Measurements from ENCODE around the gene TRIM71. TPM values are rescaled to one million over a fixed set of nuclear protein-coding genes. Genes with fewer than 3 reads are reported as not detected.
A peak's percentile ranks its signal among the peaks of the same experiment; 100 is the strongest.
"Not testable (repeated sequence)": the region's sequence is repeated elsewhere in the genome, so short reads cannot be mapped to it uniquely, and the experiment has no call there.

The TRIM71 gene
- total RNA-seq, 2 donors from 2014 or later, result 154 to 169 TPM

GRCh38 chr3:32901005-32901932, 83.5 kb downstream of the TRIM71 start:
- Histone ChIP-seq H3K27me3 (ENCODE audit: control insufficient read depth, insufficient read depth, low read length, poor library complexity, severe bottlenecking) (no peaks in the 10 kb centered on the region), H3K9ac (ENCODE audit: extremely low read depth, low read length, poor library complexity, severe bottlenecking) (no peak overlapping the region), H3K4me1 (ENCODE audit: control insufficient read depth, insufficient read depth, low read length) (no peaks in the 10 kb centered on the region), H3K36me3 (ENCODE audit: control insufficient read depth, insufficient read depth, low read length) (peaks cover 31% of the 10 kb centered on the region), H3K27ac (ENCODE audit: low read depth, low read length) (no peak overlapping the region), H3K4me3 (ENCODE audit: low read length) (no peak overlapping the region), H3K9me3 (ENCODE audit: control insufficient read depth, low read length) (peaks cover 3% of the 10 kb centered on the region)
- Mint-ChIP-seq H3K9me3 (peaks cover 8% of the 10 kb centered on the region), H3K4me1 (peaks cover 15% of the 10 kb centered on the region), H3K27me3 (ENCODE audit: insufficient read depth) (no peaks in the 10 kb centered on the region), H3K4me3 (no peak overlapping the region), H3K27ac (no peak overlapping the region), H3K36me3 (ENCODE audit: low read depth) (peaks cover 30% of the 10 kb centered on the region)
- no peak for DNase-seq
- WGBS, 2 experiments (ENCODE audit: insufficient coverage in 1 of 2, insufficient read length in 1 of 2), result 97 to 100% methylated on average over 1 to 5 of the region's 7 CpGs
- no peak for TF ChIP-seq CTCF (conservative IDR thresholded peaks at IDR 0.05)

GRCh38 chr3:32902887-32903371, 85.1 kb downstream of the TRIM71 start:
- not testable (repeated sequence) for H3K4me3 ChIP-seq (ENCODE audit: low read length); H3K4me1 ChIP-seq (ENCODE audit: control insufficient read depth, insufficient read depth, low read length); H3K9me3 Mint-ChIP-seq; H3K9me3 ChIP-seq (ENCODE audit: control insufficient read depth, low read length); H3K9ac ChIP-seq (ENCODE audit: extremely low read depth, low read length, poor library complexity, severe bottlenecking); H3K27ac Mint-ChIP-seq; H3K27me3 Mint-ChIP-seq (ENCODE audit: insufficient read depth); H3K27me3 ChIP-seq (ENCODE audit: control insufficient read depth, insufficient read depth, low read length, poor library complexity, severe bottlenecking); H3K4me1 Mint-ChIP-seq; H3K27ac ChIP-seq (ENCODE audit: low read depth, low read length)
- peak; percentile 81 for TF ChIP-seq CTCF (conservative IDR thresholded peaks at IDR 0.05)
- H3K36me3 ChIP-seq (ENCODE audit: control insufficient read depth, insufficient read depth, low read length), result peaks cover 26% of the 10 kb centered on the region
- Mint-ChIP-seq H3K4me3 (peak overlapping the region; percentile 55), H3K36me3 (ENCODE audit: low read depth) (peaks cover 23% of the 10 kb centered on the region)
- WGBS, 2 experiments (ENCODE audit: insufficient coverage in 1 of 2, insufficient read length in 1 of 2), result 88 to 93% methylated on average over 8 to 31 of the region's 31 CpGs
- peak; percentile 94 for DNase-seq

GRCh38 chr3:32903953-32904352, 86.2 kb downstream of the TRIM71 start:
- H3K4me3 Mint-ChIP-seq, result no peak overlapping the region
- DNase-seq, result no peak
- H3K9me3 Mint-ChIP-seq, result peaks cover 8% of the 10 kb centered on the region
- TF ChIP-seq CTCF (conservative IDR thresholded peaks at IDR 0.05), result no peak
- Histone ChIP-seq H3K9me3 (ENCODE audit: control insufficient read depth, low read length) (peaks cover 3% of the 10 kb centered on the region), H3K4me3 (ENCODE audit: low read length) (no peak overlapping the region), H3K27ac (ENCODE audit: low read depth, low read length) (no peak overlapping the region), H3K4me1 (ENCODE audit: control insufficient read depth, insufficient read depth, low read length) (no peaks in the 10 kb centered on the region), H3K9ac (ENCODE audit: extremely low read depth, low read length, poor library complexity, severe bottlenecking) (no peak overlapping the region), H3K27me3 (ENCODE audit: control insufficient read depth, insufficient read depth, low read length, poor library complexity, severe bottlenecking) (no peaks in the 10 kb centered on the region), H3K36me3 (ENCODE audit: control insufficient read depth, insufficient read depth, low read length) (peaks cover 22% of the 10 kb centered on the region)
- no peak overlapping the region for H3K27ac Mint-ChIP-seq
- H3K4me1 Mint-ChIP-seq, result no peaks in the 10 kb centered on the region
- 93 to 95% methylated on average over 6 to 10 of the region's 10 CpGs for WGBS, 2 experiments (ENCODE audit: insufficient coverage in 1 of 2, insufficient read length in 1 of 2)
- no peaks in the 10 kb centered on the region for H3K27me3 Mint-ChIP-seq (ENCODE audit: insufficient read depth)
- H3K36me3 Mint-ChIP-seq (ENCODE audit: low read depth), result peaks cover 15% of the 10 kb centered on the region
